ENCODE results near the gene PDE6A. TPM values are rescaled to one million over a fixed set of nuclear protein-coding genes. Genes with fewer than 3 reads are reported as not detected.
A peak's percentile ranks its signal among the peaks of the same experiment; 100 is the strongest.

Gene PDE6A
- polyA plus RNA-seq, 3 donors, result 0.01 TPM; not detected in 2

DNA sequence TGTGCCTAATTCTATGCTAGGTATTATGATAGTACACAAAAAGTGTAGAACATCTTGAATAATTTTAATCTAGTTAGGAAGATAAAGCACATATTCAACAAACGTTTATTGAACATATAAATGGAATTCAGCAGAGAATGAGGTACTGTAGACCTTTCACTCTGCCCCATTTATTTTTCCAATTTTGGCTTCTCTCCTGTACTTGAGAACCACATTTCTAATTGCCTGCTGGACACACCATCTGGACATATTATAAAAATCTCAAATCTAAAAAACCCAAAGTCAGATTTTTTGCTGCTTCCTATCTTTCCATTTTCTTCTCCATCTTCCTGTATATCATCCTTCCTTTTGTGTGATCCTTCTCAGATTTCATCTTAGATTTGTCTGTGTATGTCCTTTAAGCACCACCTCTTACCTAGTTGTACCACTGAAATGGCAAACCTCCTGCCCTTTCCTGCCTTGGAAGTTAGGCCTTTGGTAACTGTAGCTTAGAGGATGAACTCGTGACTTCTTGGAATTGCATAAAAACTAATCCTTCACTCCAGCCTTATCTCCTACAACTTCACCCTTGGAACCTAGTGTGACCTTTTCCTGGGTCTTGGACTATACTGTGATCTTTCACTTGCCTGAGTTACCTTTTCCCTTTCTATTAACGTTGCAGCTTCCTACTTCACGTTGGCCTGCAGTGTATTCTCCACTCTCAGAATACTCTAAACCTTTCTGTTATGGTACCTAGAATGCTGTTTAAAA is 24.8 kb upstream of the PDE6A start:
- no peak overlapping the region for H3K27ac ChIP-seq (ENCODE audit: low read depth in 1 of 2, low read length in 2 of 2)
- H3K79me2 ChIP-seq (ENCODE audit: insufficient read depth, low read length), result peaks cover 23% of the 10 kb centered on the region
- H3K27me3 Mint-ChIP-seq (ENCODE audit: low read depth in 3 of 3), result no peaks in the 10 kb centered on the region
- H3K27ac Mint-ChIP-seq, result peak overlapping the region in 1 of 7 donors; percentile 43
- no peaks in the 10 kb centered on the region for H3K27me3 ChIP-seq (ENCODE audit: control insufficient read depth in 2 of 2, insufficient read depth in 2 of 2, low read length in 2 of 2)
- no peak overlapping the region for H2AFZ ChIP-seq (ENCODE audit: insufficient read depth, low read depth, low read length, poor library complexity, severe bottlenecking)
- no peak overlapping the region for H3K9ac ChIP-seq (ENCODE audit: insufficient read depth, low read length, poor library complexity, severe bottlenecking)
- no peak for DNase-seq
- no CpG with 5 or more reads among the region's 4 CpGs for WGBS (ENCODE audit: insufficient coverage)
- no peaks in the 10 kb centered on the region for H3K4me1 Mint-ChIP-seq
- TF ChIP-seq, protein P1, sequence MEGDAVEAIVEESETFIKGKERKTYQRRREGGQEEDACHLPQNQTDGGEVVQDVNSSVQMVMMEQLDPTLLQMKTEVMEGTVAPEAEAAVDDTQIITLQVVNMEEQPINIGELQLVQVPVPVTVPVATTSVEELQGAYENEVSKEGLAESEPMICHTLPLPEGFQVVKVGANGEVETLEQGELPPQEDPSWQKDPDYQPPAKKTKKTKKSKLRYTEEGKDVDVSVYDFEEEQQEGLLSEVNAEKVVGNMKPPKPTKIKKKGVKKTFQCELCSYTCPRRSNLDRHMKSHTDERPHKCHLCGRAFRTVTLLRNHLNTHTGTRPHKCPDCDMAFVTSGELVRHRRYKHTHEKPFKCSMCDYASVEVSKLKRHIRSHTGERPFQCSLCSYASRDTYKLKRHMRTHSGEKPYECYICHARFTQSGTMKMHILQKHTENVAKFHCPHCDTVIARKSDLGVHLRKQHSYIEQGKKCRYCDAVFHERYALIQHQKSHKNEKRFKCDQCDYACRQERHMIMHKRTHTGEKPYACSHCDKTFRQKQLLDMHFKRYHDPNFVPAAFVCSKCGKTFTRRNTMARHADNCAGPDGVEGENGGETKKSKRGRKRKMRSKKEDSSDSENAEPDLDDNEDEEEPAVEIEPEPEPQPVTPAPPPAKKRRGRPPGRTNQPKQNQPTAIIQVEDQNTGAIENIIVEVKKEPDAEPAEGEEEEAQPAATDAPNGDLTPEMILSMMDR (IDR thresholded peaks at IDR 0.05), result no peak
- no peaks in the 10 kb centered on the region for H3K9me3 Mint-ChIP-seq
- no peak overlapping the region for H3K4me3 Mint-ChIP-seq
- H3K4me3 ChIP-seq (replicated peaks in 1 of 3; ENCODE audit: low read depth in 2 of 3, low read length in 3 of 3), result no peak overlapping the region
- intact Hi-C loops (cut with micrococcal nuclease), result no loop called here
- no peaks in the 10 kb centered on the region for H3K4me1 ChIP-seq (ENCODE audit: control insufficient read depth in 1 of 2, insufficient read depth in 2 of 2, low read length in 2 of 2)
- no peaks in the 10 kb centered on the region for H3K9me3 ChIP-seq (replicated peaks in 1 of 2; ENCODE audit: control insufficient read depth in 1 of 2, insufficient read depth in 1 of 2, low read length in 2 of 2)
- H3K4me2 ChIP-seq (replicated peaks; ENCODE audit: extremely low read depth, low read length, poor library complexity, severe bottlenecking), result no peak overlapping the region
- H3K36me3 ChIP-seq (replicated peaks in 1 of 2; ENCODE audit: control insufficient read depth in 1 of 2, insufficient read depth in 2 of 2, low read length in 2 of 2), result peaks cover 0 to 4% of the 10 kb centered on the region in 2 donors
- peaks cover 8 to 26% of the 10 kb centered on the region in 2 donors for H3K36me3 Mint-ChIP-seq
- H4K20me1 ChIP-seq (ENCODE audit: insufficient read depth, low read length), result no peaks in the 10 kb centered on the region

DNA sequence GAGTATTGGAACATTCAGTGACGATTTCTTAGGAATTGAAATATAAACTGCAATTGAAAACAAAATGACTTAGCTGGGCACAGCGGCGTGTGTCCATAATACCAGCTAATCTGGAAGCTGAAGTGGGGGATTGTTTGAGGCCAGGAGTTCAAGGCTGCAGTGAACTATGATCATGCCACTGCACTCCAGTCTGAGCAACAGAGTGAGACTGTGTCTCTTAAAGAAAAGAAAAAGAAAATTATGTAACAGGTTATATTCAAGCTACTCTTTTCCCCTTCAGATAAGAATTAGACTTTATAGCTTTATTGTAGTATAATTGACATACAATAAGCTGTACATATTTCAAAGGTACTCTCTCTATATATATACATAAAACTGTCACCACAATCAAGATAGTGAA is 22.4 kb upstream of the PDE6A start:
- peaks cover 0 to 4% of the 10 kb centered on the region in 2 donors for H3K36me3 ChIP-seq (replicated peaks in 1 of 2; ENCODE audit: control insufficient read depth in 1 of 2, insufficient read depth in 2 of 2, low read length in 2 of 2)
- no peak overlapping the region for H3K4me3 Mint-ChIP-seq
- intact Hi-C loops (cut with micrococcal nuclease), result no loop called here
- H3K4me3 ChIP-seq (replicated peaks in 1 of 3; ENCODE audit: low read depth in 2 of 3, low read length in 3 of 3), result no peak overlapping the region
- no peaks in the 10 kb centered on the region for H3K9me3 ChIP-seq (replicated peaks in 1 of 2; ENCODE audit: control insufficient read depth in 1 of 2, insufficient read depth in 1 of 2, low read length in 2 of 2)
- H3K27me3 ChIP-seq (ENCODE audit: control insufficient read depth in 2 of 2, insufficient read depth in 2 of 2, low read length in 2 of 2), result no peaks in the 10 kb centered on the region
- 81% methylated on average over 3 of the region's 3 CpGs for WGBS (ENCODE audit: insufficient coverage)
- H3K4me1 Mint-ChIP-seq, result peaks cover 3% of the 10 kb centered on the region
- no peaks in the 10 kb centered on the region for H3K9me3 Mint-ChIP-seq
- no peaks in the 10 kb centered on the region for H4K20me1 ChIP-seq (ENCODE audit: insufficient read depth, low read length)
- no peak overlapping the region for H3K27ac ChIP-seq (ENCODE audit: low read depth in 1 of 2, low read length in 2 of 2)
- no peaks in the 10 kb centered on the region for H3K27me3 Mint-ChIP-seq (ENCODE audit: low read depth in 3 of 3)
- peaks cover 0 to under 1% of the 10 kb centered on the region in 2 donors for H3K4me1 ChIP-seq (ENCODE audit: control insufficient read depth in 1 of 2, insufficient read depth in 2 of 2, low read length in 2 of 2)
- H3K27ac Mint-ChIP-seq, result no peak overlapping the region
- no peak overlapping the region for H3K9ac ChIP-seq (ENCODE audit: insufficient read depth, low read length, poor library complexity, severe bottlenecking)
- TF ChIP-seq, protein P1 (IDR thresholded peaks at IDR 0.05), result no peak
- peaks cover 7 to 24% of the 10 kb centered on the region in 2 donors for H3K36me3 Mint-ChIP-seq
- no peak for DNase-seq
- H2AFZ ChIP-seq (ENCODE audit: insufficient read depth, low read depth, low read length, poor library complexity, severe bottlenecking), result no peak overlapping the region
- peaks cover 33% of the 10 kb centered on the region for H3K79me2 ChIP-seq (ENCODE audit: insufficient read depth, low read length)
- H3K4me2 ChIP-seq (replicated peaks; ENCODE audit: extremely low read depth, low read length, poor library complexity, severe bottlenecking), result no peak overlapping the region

Measured in CD14-positive monocyte (primary cell).